Activated B cell treated with CpG ODN at 0.5 μM for 24 hours (primary cell): ENCODE results near the gene FAM98C. TPM values are rescaled to one million over a fixed set of nuclear protein-coding genes. Genes with fewer than 3 reads are reported as not detected.
"Not testable (repeated sequence)": the region's sequence is repeated elsewhere in the genome, so short reads cannot be mapped to it uniquely, and the experiment has no call there.

ENCODE experiments used
- ATAC-seq: fragments of 200-7000 bp; cut with Tn5 transposase; one replicate; pipeline ENCODE4 v1.10.0; 2021; ENCODE audit warnings: low read depth, mild to moderate bottlenecking, moderate library complexity
- CTCF ChIA-PET: fragments of 350-600 bp; sonication (Branson Sonifier 250); formaldehyde crosslinking; loops from one replicate; lab custom pipeline; 2021; ENCODE audit warnings: antibody characterized with exemption; lab: Charles Lee
- POLR2A ChIA-PET: fragments of 350-600 bp; sonication (Branson Sonifier 250); formaldehyde crosslinking; loops from one replicate; lab custom pipeline; 2021; ENCODE audit warnings: antibody characterized with exemption; lab: Charles Lee
- DNase-seq: peaks from one replicate; pipeline ENCODE4 v3.0.0; 2022
- H3K27ac Mint-ChIP-seq: one replicate; pipeline ENCODE4 v1.8.0; 2020; ENCODE audit warnings: mixed read lengths
- H3K27me3 Mint-ChIP-seq: one replicate; pipeline ENCODE4 v1.8.0; 2021; ENCODE audit warnings: mixed read lengths
- H3K36me3 Mint-ChIP-seq: one replicate; pipeline ENCODE4 v1.8.0; 2021; ENCODE audit warnings: low read depth, mixed read lengths
- H3K4me1 Mint-ChIP-seq: one replicate; pipeline ENCODE4 v1.8.0; 2021; ENCODE audit warnings: mixed read lengths
- H3K4me3 Mint-ChIP-seq: one replicate; pipeline ENCODE4 v1.8.0; 2020; ENCODE audit warnings: mild to moderate bottlenecking, mixed read lengths
- H3K9me3 Mint-ChIP-seq: one replicate; pipeline ENCODE4 v1.8.0; 2020; ENCODE audit warnings: mixed read lengths
- CTCF ChIP-seq: fragments of 200-600 bp; IDR thresholded peaks from one replicate; pipeline ENCODE4 v1.8.0; 2022; ENCODE audit warnings: antibody characterized with exemption, mild to moderate bottlenecking
- intact Hi-C: fragments of 100-400 bp; cut with micrococcal nuclease; formaldehyde crosslinking; loops from one replicate; pipeline ENCODE4 v1.15.1; 2024
- total RNA-seq: library from RNA; stranded (reverse); gene quantifications from 2 replicates; pipeline ENCODE4 v1.2.3, GENCODE V29; 2022

Gene FAM98C
- total RNA-seq, 1 donor from 2014 or later, result 40.0 TPM

GRCh38 chr19:38360351-38360750 is 42.5 kb upstream of the FAM98C start:
- ChIA-PET CTCF (no interaction called here), POLR2A (interaction anchor here (0.7 to 3.5 kb wide), 3 partner anchors 9 to 14 kb away, joined by 3 to 21 read pairs (median 7); partner anchors contain the start of gene PSMD8)
- no peak for TF ChIP-seq CTCF
- Mint-ChIP-seq H3K36me3 (no peaks in the 10 kb centered on the region), H3K27me3 (peaks cover 7% of the 10 kb centered on the region), H3K9me3 (no peaks in the 10 kb centered on the region), H3K27ac (no peak overlapping the region), H3K4me3 (peak overlapping the region; percentile 85), H3K4me1 (peaks cover 19% of the 10 kb centered on the region)
- no peak for ATAC-seq
- DNase-seq, result no peak
- intact Hi-C loops, result no loop called here

- Mint-ChIP-seq H3K27me3 (peaks cover 7% of the 10 kb centered on the region), H3K4me3 (peak overlapping the region; percentile 85), H3K27ac (peak overlapping the region; percentile 41), H3K36me3 (no peaks in the 10 kb centered on the region), H3K4me1 (peaks cover 19% of the 10 kb centered on the region), H3K9me3 (no peaks in the 10 kb centered on the region)
- DNase-seq (peak; percentile 22), ATAC-seq (peak; percentile 1)
- ChIA-PET CTCF (no interaction called here), POLR2A (interaction anchor here (2.3 to 3.5 kb wide), 2 partner anchors 10 to 14 kb away, joined by 7 to 21 read pairs; partner anchors contain the start of gene PSMD8)
- intact Hi-C loops, result loop anchor here (1.0 kb wide), 2 partner anchors 13 to 24 kb away; partner anchors contain the start of gene PSMD8
- no peak for TF ChIP-seq CTCF
Measured at GRCh38 chr19:38360839-38361631, 41.9 kb upstream of the FAM98C start.

GRCh38 chr19:38361633-38362075 is 41.2 kb upstream of the FAM98C start:
- ATAC-seq, result peak; percentile 76
- Mint-ChIP-seq H3K27me3 (peaks cover 7% of the 10 kb centered on the region), H3K4me3 (peak overlapping the region; percentile 85), H3K27ac (no peak overlapping the region), H3K9me3 (no peaks in the 10 kb centered on the region), H3K4me1 (peaks cover 19% of the 10 kb centered on the region), H3K36me3 (no peaks in the 10 kb centered on the region)
- DNase-seq, result no peak
- intact Hi-C loops, result loop anchor here (1.0 kb wide), 2 partner anchors 13 to 24 kb away; partner anchors contain the start of gene PSMD8
- CTCF ChIA-PET, result no interaction called here
- no peak for TF ChIP-seq CTCF
- POLR2A ChIA-PET, result interaction anchor here (0.7 to 3.5 kb wide), 6 partner anchors 13 to 568 kb away, joined by 3 to 21 read pairs (median 8); partner anchors contain the start of genes CATSPERG and PSMD8

- ChIA-PET POLR2A (interaction anchor here (0.7 to 3.5 kb wide), 7 partner anchors 12 to 1049 kb away, joined by 3 to 21 read pairs (median 6); partner anchors contain the start of genes CATSPERG and PSMD8), CTCF (no interaction called here)
- Mint-ChIP-seq H3K4me1 (peaks cover 19% of the 10 kb centered on the region), H3K4me3 (peak overlapping the region; percentile 85), H3K9me3 (no peaks in the 10 kb centered on the region), H3K27ac (no peak overlapping the region), H3K27me3 (peaks cover 7% of the 10 kb centered on the region), H3K36me3 (no peaks in the 10 kb centered on the region)
- intact Hi-C loops, result no loop called here
- TF ChIP-seq CTCF, result no peak
- peak; percentile 58 for DNase-seq
- ATAC-seq, result peak; percentile 65
Measured at GRCh38 chr19:38362076-38362945, 40.6 kb upstream of the FAM98C start.

GRCh38 chr19:38362946-38363688 is 39.8 kb upstream of the FAM98C start:
- peak overlapping the region; percentile 58 for H3K4me3 Mint-ChIP-seq
- ATAC-seq, H3K9me3 Mint-ChIP-seq, H3K27ac Mint-ChIP-seq, DNase-seq, intact Hi-C loops, H3K36me3 Mint-ChIP-seq, H3K27me3 Mint-ChIP-seq, CTCF ChIA-PET: not testable (repeated sequence)
- POLR2A ChIA-PET, result interaction anchor here (0.7 to 3.5 kb wide), 2 partner anchors 12 to 1048 kb away, joined by 6 to 21 read pairs; partner anchors contain the start of gene PSMD8
- peaks cover 19% of the 10 kb centered on the region for H3K4me1 Mint-ChIP-seq
